GM12864 (cell line): ENCODE data around the gene ETS1.

Source experiments
- DNase-seq: peaks from one replicate; pipeline ENCODE4 v3.0.0-alpha.2; 2011; ENCODE audit warnings: low read depth
- H3K4me3 ChIP-seq: 2 replicates; pipeline ENCODE4 v1.5.1; 2011; ENCODE audit warnings: mild to moderate bottlenecking, low read depth, low read length, control low read depth
- CTCF ChIP-seq: IDR thresholded peaks from 2 replicates; pipeline ENCODE4 v1.5.1; 2011; ENCODE audit warnings: low read depth, mild to moderate bottlenecking, moderate library complexity, low read length, control low read depth, inconsistent platforms; ENCODE audit errors: missing control alignments

ETS1 gene

GRCh38 chr11:128563942-128564641, 23.3 kb downstream of the ETS1 start:
- TF ChIP-seq CTCF, result no peak
- no peak overlapping the region for H3K4me3 ChIP-seq
- no peak for DNase-seq

- DNase-seq, result no peak
- H3K4me3 ChIP-seq, result no peak overlapping the region
- TF ChIP-seq CTCF, result no peak
Observed at GRCh38 chr11:128563308-128563707, 24.1 kb downstream of the ETS1 start.

GRCh38 chr11:128559496-128560103, 27.8 kb downstream of the ETS1 start:
- H3K4me3 ChIP-seq, result no peak overlapping the region
- TF ChIP-seq CTCF, result no peak
- DNase-seq, result no peak

GRCh38 chr11:128555606-128556005, 31.8 kb downstream of the ETS1 start:
- peak; percentile 19 for TF ChIP-seq CTCF
- no peak for DNase-seq
- H3K4me3 ChIP-seq, result no peak overlapping the region

GRCh38 chr11:128553662-128554362, 33.5 kb downstream of the ETS1 start:
- DNase-seq, result no peak
- H3K4me3 ChIP-seq, result peak overlapping the region; percentile 48
- peak; percentile 42 for TF ChIP-seq CTCF

GRCh38 chr11:128552783-128553661, 34.3 kb downstream of the ETS1 start:
- peak overlapping the region; percentile 48 for H3K4me3 ChIP-seq
- peak; percentile 94 for DNase-seq
- no peak for TF ChIP-seq CTCF
